HFF-Myc (cell line): Measurements from ENCODE around the gene USP3.

Source experiments
- DNase-seq: peaks from one replicate; pipeline ENCODE4 v3.0.0-alpha.2; 2011; ENCODE audit warnings: low read depth; ENCODE audit errors: extremely low read depth
- H3K4me3 ChIP-seq: replicated peaks from 2 replicates; pipeline ENCODE4 v1.5.1; 2011; ENCODE audit warnings: low read depth, mild to moderate bottlenecking, control low read depth, low read length
- CTCF ChIP-seq: IDR thresholded peaks from 2 replicates; pipeline ENCODE4 v1.5.1; 2012; ENCODE audit warnings: mild to moderate bottlenecking, low read depth, low read length, control low read depth; ENCODE audit errors: missing control alignments

USP3 gene

GRCh38 chr15:63522225-63522578 is 17.8 kb downstream of the USP3 start:
- TF ChIP-seq CTCF = no peak
- no peak overlapping the region for H3K4me3 ChIP-seq
- DNase-seq = no peak

GRCh38 chr15:63523306-63523990 is 19.1 kb downstream of the USP3 start:
- DNase-seq = no peak
- H3K4me3 ChIP-seq = no peak overlapping the region
- TF ChIP-seq CTCF = no peak

- DNase-seq = no peak
- TF ChIP-seq CTCF = no peak
These were observed 20.1 kb downstream of the USP3 start for GRCh38 chr15:63524316-63525015.

GRCh38 chr15:63526401-63526800 is 22.0 kb downstream of the USP3 start:
- TF ChIP-seq CTCF = no peak
- no peak for DNase-seq
- no peak overlapping the region for H3K4me3 ChIP-seq

More at GRCh38 chr15:63524316-63525015, 20.1 kb downstream of the USP3 start:
- H3K4me3 ChIP-seq = no peak overlapping the region

GRCh38 chr15:63528138-63528659 is 23.8 kb downstream of the USP3 start:
- DNase-seq = no peak
- no peak for TF ChIP-seq CTCF
- H3K4me3 ChIP-seq = no peak overlapping the region

GRCh38 chr15:63530235-63530634 is 25.8 kb downstream of the USP3 start:
- no peak overlapping the region for H3K4me3 ChIP-seq
- no peak for TF ChIP-seq CTCF
- DNase-seq = no peak
